GM12865 (cell line): ENCODE data around the gene TMEM218.

Experiments used
- DNase-seq: peaks from one replicate; pipeline ENCODE4 v3.0.0; 2010; ENCODE audit warnings: low read depth
- H3K4me3 ChIP-seq: 2 replicates; pipeline ENCODE4 v1.5.1; 2011; ENCODE audit warnings: mild to moderate bottlenecking, low read depth, low read length, control low read depth
- TF ChIP-seq, protein P1 (sequence below): IDR thresholded peaks from 2 replicates; pipeline ENCODE4 v1.5.1; 2011; ENCODE audit warnings: low read length, control low read depth, low read depth, inconsistent platforms; ENCODE audit not compliant: insufficient read depth; ENCODE audit errors: missing control alignments

TMEM218 gene

GRCh38 chr11:125141686-125142535 lies 30.5 kb upstream of the TMEM218 start:
- TF ChIP-seq, protein P1, sequence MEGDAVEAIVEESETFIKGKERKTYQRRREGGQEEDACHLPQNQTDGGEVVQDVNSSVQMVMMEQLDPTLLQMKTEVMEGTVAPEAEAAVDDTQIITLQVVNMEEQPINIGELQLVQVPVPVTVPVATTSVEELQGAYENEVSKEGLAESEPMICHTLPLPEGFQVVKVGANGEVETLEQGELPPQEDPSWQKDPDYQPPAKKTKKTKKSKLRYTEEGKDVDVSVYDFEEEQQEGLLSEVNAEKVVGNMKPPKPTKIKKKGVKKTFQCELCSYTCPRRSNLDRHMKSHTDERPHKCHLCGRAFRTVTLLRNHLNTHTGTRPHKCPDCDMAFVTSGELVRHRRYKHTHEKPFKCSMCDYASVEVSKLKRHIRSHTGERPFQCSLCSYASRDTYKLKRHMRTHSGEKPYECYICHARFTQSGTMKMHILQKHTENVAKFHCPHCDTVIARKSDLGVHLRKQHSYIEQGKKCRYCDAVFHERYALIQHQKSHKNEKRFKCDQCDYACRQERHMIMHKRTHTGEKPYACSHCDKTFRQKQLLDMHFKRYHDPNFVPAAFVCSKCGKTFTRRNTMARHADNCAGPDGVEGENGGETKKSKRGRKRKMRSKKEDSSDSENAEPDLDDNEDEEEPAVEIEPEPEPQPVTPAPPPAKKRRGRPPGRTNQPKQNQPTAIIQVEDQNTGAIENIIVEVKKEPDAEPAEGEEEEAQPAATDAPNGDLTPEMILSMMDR = peak; percentile 92
- no peak overlapping the region for H3K4me3 ChIP-seq
- DNase-seq = peak; percentile 47

- no peak for DNase-seq
- TF ChIP-seq, protein P1 = no peak
- no peak overlapping the region for H3K4me3 ChIP-seq
These were observed 29.8 kb upstream of the TMEM218 start for GRCh38 chr11:125141178-125141577.

DNA sequence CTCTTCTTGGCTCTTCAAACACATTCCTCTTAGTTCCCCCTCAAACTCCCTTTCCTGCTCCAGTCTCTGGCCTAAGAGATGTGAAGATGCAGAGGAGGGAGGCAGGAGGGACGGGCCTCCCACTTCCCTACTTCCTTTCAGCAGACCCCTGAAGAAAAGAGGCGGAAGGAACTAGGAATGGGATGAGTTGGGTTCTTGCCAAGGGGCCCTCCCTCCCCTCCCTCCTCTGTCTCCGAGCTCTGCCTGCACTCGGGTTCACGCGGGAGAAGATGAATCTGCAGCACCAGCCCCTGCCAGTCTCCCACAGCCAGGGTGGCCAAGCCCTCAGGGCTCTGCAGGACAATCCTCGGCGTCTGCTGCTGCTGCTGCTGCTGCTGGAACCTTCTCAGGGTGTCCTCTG lies 28.8 kb upstream of the TMEM218 start:
- TF ChIP-seq, protein P1 = no peak
- no peak overlapping the region for H3K4me3 ChIP-seq
- no peak for DNase-seq

DNA sequence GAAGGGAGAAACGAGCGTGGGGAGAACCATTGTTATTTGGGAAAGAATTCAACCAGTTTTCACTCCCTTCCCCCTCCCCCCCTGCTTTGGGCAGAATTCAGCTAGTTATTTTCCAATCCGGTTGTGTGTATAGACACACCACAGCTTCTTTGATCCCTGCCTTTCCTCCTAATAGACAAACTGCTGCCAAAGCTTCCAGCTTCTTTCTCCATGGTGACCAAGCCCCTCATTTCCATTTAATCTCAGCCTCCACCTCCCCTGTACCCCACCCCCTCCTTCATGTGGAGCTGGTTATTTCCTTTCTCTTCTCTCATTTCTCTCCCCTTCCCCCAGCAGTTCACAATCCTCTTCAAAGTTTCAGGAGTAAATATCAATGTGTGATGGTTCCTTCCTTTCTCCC lies 28.4 kb upstream of the TMEM218 start:
- DNase-seq = no peak

GRCh38 chr11:125138966-125139365 lies 27.5 kb upstream of the TMEM218 start:
- TF ChIP-seq, protein P1 = no peak
- no peak for DNase-seq

More for the DNA sequence above, 28.4 kb upstream of the TMEM218 start:
- no peak overlapping the region for H3K4me3 ChIP-seq
- TF ChIP-seq, protein P1 = no peak

GRCh38 chr11:125136001-125136400 lies 24.6 kb upstream of the TMEM218 start:
- DNase-seq = no peak
- no peak overlapping the region for H3K4me3 ChIP-seq
- TF ChIP-seq, protein P1 = no peak

More at GRCh38 chr11:125138966-125139365, 27.5 kb upstream of the TMEM218 start:
- no peak overlapping the region for H3K4me3 ChIP-seq

DNA sequence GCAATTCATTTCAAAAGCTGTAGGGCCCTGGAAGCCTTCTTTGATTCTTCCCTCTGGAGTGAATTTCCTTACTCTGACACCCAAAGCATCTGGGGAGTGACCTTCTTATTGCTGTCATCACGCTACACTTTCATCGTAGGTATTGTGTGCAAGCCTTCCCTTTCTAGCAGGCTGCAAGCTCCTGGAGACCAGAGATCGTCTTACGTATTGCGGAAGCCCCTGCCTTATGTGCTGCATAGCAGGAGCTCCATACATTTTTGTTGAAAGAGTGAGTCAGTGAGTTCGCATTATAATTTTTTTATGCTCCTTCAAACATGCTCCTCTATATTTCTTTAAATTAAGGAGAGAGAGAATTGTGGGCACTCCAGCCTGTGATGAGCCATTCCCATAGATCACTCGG lies 21.2 kb upstream of the TMEM218 start:
- no peak for DNase-seq
- H3K4me3 ChIP-seq = no peak overlapping the region
- TF ChIP-seq, protein P1 = no peak
